ENCODE measurements around the gene PARD6G.

PARD6G gene

GRCh38 chr18:80189531-80189865 lies 57.8 kb downstream of the PARD6G start:
- DNase-seq (ENCODE audit: low spot score), result no peak

GRCh38 chr18:80188643-80189530 lies 58.4 kb downstream of the PARD6G start:
- DNase-seq (ENCODE audit: low spot score), result no peak

GRCh38 chr18:80187956-80188642 lies 59.2 kb downstream of the PARD6G start:
- no peak for DNase-seq (ENCODE audit: low spot score)

GRCh38 chr18:80185545-80185944 lies 61.8 kb downstream of the PARD6G start:
- DNase-seq (ENCODE audit: low spot score), result no peak

- no peak for DNase-seq (ENCODE audit: low spot score)
Observed at GRCh38 chr18:80184243-80184772, 63.0 kb downstream of the PARD6G start.

GRCh38 chr18:80183273-80184050 lies 63.9 kb downstream of the PARD6G start:
- DNase-seq (ENCODE audit: low spot score), result no peak

- no peak for DNase-seq (ENCODE audit: low spot score)
Observed at GRCh38 chr18:80182855-80183254, 64.5 kb downstream of the PARD6G start.

GRCh38 chr18:80181642-80182461 lies 65.5 kb downstream of the PARD6G start:
- DNase-seq (ENCODE audit: low spot score), result no peak

GRCh38 chr18:80180778-80181564 lies 66.3 kb downstream of the PARD6G start:
- DNase-seq (ENCODE audit: low spot score), result no peak

GRCh38 chr18:80179857-80180558 lies 67.3 kb downstream of the PARD6G start:
- DNase-seq (ENCODE audit: low spot score), result no peak

GRCh38 chr18:80178935-80179818 lies 68.1 kb downstream of the PARD6G start:
- no peak for DNase-seq (ENCODE audit: low spot score)

- DNase-seq (ENCODE audit: low spot score), result no peak
Observed at GRCh38 chr18:80177128-80177527, 70.2 kb downstream of the PARD6G start.

GRCh38 chr18:80176334-80177073 lies 70.8 kb downstream of the PARD6G start:
- no peak for DNase-seq (ENCODE audit: low spot score)

- no peak for DNase-seq (ENCODE audit: low spot score)
Observed at GRCh38 chr18:80175451-80176204, 71.7 kb downstream of the PARD6G start.

GRCh38 chr18:80173060-80173459 lies 74.3 kb downstream of the PARD6G start:
- DNase-seq (ENCODE audit: low spot score), result no peak

GRCh38 chr18:80172056-80172455 lies 75.3 kb downstream of the PARD6G start:
- no peak for DNase-seq (ENCODE audit: low spot score)

- no peak for DNase-seq (ENCODE audit: low spot score)
Observed at GRCh38 chr18:80171054-80171872, 76.1 kb downstream of the PARD6G start.

All from LoVo (cell line).